HepG2 (cell line): Measurements from ENCODE around the gene PSMD5. TPM values are rescaled to one million over a fixed set of nuclear protein-coding genes. Genes with fewer than 3 reads are reported as not detected.
A peak's percentile ranks its signal among the peaks of the same experiment; 100 is the strongest.

ENCODE experiments used
- EEA1 ChIP-seq: sonication (generic); formaldehyde crosslinking; IDR thresholded peaks from 2 replicates; pipeline ENCODE4 v1.5.1; 2020; ENCODE audit warnings: mild to moderate bottlenecking, missing genetic modification reagents, borderline replicate concordance
- HMG20A ChIP-seq: IDR thresholded peaks from 2 replicates; pipeline ENCODE4 v1.6.1; 2016; ENCODE audit warnings: borderline replicate concordance
- ISL2 ChIP-seq: sonication (generic); formaldehyde crosslinking; IDR thresholded peaks from 2 replicates; pipeline ENCODE4 v1.5.0; 2020; ENCODE audit warnings: missing genetic modification reagents
- KLF16 ChIP-seq, 2 experiments: sonication (generic) in 1 of 2; formaldehyde crosslinking in 1 of 2; IDR thresholded peaks; 2 replicates each; pipeline versions ENCODE4 v1.6.1 to v1.8.0; 2016 to 2023; ENCODE audit warnings: missing genetic modification reagents in 2 of 2, missing compliant biosample characterization in 1 of 2
- MED13 ChIP-seq: sonication (generic); formaldehyde crosslinking; IDR thresholded peaks from 2 replicates; pipeline ENCODE4 v1.5.0; 2020; ENCODE audit warnings: missing genetic modification reagents
- PHB2 ChIP-seq: fragments of 450-650 bp; IDR thresholded peaks from 2 replicates; pipeline ENCODE4 v1.6.1; 2018; ENCODE audit not compliant: partially characterized antibody
- POLR2AphosphoS5 ChIP-seq: IDR thresholded peaks from 2 replicates; pipeline ENCODE4 v1.6.1; 2012; ENCODE audit warnings: low read depth, low read length
- RORA ChIP-seq: sonication (generic); formaldehyde crosslinking; IDR thresholded peaks from 2 replicates; pipeline ENCODE4 v1.5.0; 2020; ENCODE audit warnings: mild to moderate bottlenecking, missing genetic modification reagents, moderate library complexity
- SETDB1 ChIP-seq: sonication (generic); formaldehyde crosslinking; IDR thresholded peaks from 2 replicates; pipeline ENCODE4 v1.5.1; 2020; ENCODE audit warnings: missing genetic modification reagents, mild to moderate bottlenecking, borderline replicate concordance
- SOX5 ChIP-seq: IDR thresholded peaks from 2 replicates; pipeline ENCODE4 v1.6.1; 2016; ENCODE audit warnings: borderline replicate concordance
- ZNF367 ChIP-seq: sonication (generic); formaldehyde crosslinking; IDR thresholded peaks from 2 replicates; pipeline ENCODE4 v1.4.0; 2020; ENCODE audit warnings: missing genetic modification reagents, borderline replicate concordance
- ZNF674 ChIP-seq: sonication (generic); formaldehyde crosslinking; IDR thresholded peaks from 2 replicates; pipeline ENCODE4 v1.5.0; 2020; ENCODE audit warnings: low read depth, mild to moderate bottlenecking, missing genetic modification reagents
- ZNF724P ChIP-seq: sonication (generic); formaldehyde crosslinking; IDR thresholded peaks from 2 replicates; pipeline ENCODE4 v1.8.0; 2022; ENCODE audit warnings: missing genetic modification reagents, borderline replicate concordance
- ZNF768 ChIP-seq: sonication (generic); formaldehyde crosslinking; IDR thresholded peaks from 2 replicates; pipeline ENCODE4 v1.4.0; 2020; ENCODE audit warnings: missing genetic modification reagents
- polyA plus RNA-seq, 8 experiments: library from polyadenylated mRNA; depleted of rRNA in 3 of 8; stranded (reverse) in 7 of 8; unstranded in 1 of 8; fragments of >200 nt; fragmentation: Illumina TruSeq in 4 of 8; extraction: Trizol in 4 of 8; gene quantifications; 2 replicates each; pipeline versions ENCODE4 v1.2.1 to v1.2.3, GENCODE V29; 2011 to 2016; ENCODE audit warnings: low read depth in 4 of 8, missing spikeins in 1 of 8, mixed read lengths in 1 of 8; ENCODE audit not compliant: insufficient read depth in 1 of 8
- total RNA-seq, 5 experiments: library from RNA; depleted of rRNA; stranded (reverse); fragments of >200 nt; fragmentation: Illumina TruSeq; extraction: Trizol; gene quantifications; 2 replicates each; pipeline ENCODE4 v1.2.3, GENCODE V29; 2016; ENCODE audit warnings: low read depth in 1 of 5
- TF ChIP-seq, protein P1 (sequence below): sonication (generic); formaldehyde crosslinking; IDR thresholded peaks from 2 replicates; pipeline ENCODE4 v1.5.0; 2020; ENCODE audit warnings: mild to moderate bottlenecking, missing genetic modification reagents, moderate library complexity
- TF ChIP-seq, protein P2 (sequence below): IDR thresholded peaks from 2 replicates; pipeline ENCODE4 v1.6.1; 2012; ENCODE audit warnings: low read depth, low read length, improper control_type of control experiment
- TF ChIP-seq, protein P3 (sequence below): sonication (generic); formaldehyde crosslinking; IDR thresholded peaks from 2 replicates; pipeline ENCODE4 v1.8.1; 2022; ENCODE audit warnings: low read depth, mild to moderate bottlenecking, missing genetic modification reagents
- TF ChIP-seq, protein P4 (sequence below): sonication (generic); formaldehyde crosslinking; IDR thresholded peaks from 2 replicates; pipeline ENCODE4 v1.4.0; 2020; ENCODE audit warnings: missing genetic modification reagents

PSMD5 gene
- total and polyA plus RNA-seq, 2 of the 13 experiments (the other 11 are each of a cell fraction or from before 2014, with no cell fraction given), result 12.7 to 18.1 TPM

DNA sequence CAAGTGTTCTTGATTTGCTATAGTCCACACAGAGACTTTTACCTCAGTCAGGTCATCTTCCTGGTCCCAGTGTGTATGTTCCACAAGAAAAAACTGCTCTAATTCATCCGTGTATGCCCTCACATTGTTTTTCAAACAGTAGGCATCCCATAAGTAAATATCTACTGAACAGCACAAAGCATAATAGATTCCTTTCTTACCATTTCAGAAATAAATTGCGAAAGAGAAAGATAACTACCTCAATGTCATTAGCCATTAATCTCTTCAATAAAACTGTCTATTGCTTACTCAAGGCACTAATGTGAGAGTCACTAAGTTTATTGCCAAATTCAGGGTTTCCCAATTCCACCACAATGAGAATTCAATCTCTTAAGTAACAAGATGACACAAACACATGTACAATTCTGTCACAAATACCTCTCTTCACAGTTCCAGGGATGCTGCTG is 59.1 kb downstream of the PSMD5 start (continued):
- TF ChIP-seq HMG20A (CRISPR knock-in tag) (peak; percentile 68; the same call in 1 of the 2 replicates), PHB2 (no peak), ISL2 (peak; percentile 84), SETDB1 (CRISPR knock-in tag) (no peak), MED13 (CRISPR knock-in tag) (no peak), POLR2AphosphoS5 (no peak), ZNF674 (CRISPR knock-in tag) (no peak), ZNF768 (CRISPR knock-in tag) (no peak), ZNF724P (CRISPR knock-in tag) (no peak), RORA (CRISPR knock-in tag) (no peak), KLF16 (CRISPR knock-in tag; IDR thresholded peaks at IDR 0.05) (peak in 1 of 2 experiments; percentile 46; a peak in 1 of 4 replicates), EEA1 (no peak), SOX5 (CRISPR knock-in tag) (peak; percentile 96), ZNF367 (no peak)
- TF ChIP-seq, protein P1, sequence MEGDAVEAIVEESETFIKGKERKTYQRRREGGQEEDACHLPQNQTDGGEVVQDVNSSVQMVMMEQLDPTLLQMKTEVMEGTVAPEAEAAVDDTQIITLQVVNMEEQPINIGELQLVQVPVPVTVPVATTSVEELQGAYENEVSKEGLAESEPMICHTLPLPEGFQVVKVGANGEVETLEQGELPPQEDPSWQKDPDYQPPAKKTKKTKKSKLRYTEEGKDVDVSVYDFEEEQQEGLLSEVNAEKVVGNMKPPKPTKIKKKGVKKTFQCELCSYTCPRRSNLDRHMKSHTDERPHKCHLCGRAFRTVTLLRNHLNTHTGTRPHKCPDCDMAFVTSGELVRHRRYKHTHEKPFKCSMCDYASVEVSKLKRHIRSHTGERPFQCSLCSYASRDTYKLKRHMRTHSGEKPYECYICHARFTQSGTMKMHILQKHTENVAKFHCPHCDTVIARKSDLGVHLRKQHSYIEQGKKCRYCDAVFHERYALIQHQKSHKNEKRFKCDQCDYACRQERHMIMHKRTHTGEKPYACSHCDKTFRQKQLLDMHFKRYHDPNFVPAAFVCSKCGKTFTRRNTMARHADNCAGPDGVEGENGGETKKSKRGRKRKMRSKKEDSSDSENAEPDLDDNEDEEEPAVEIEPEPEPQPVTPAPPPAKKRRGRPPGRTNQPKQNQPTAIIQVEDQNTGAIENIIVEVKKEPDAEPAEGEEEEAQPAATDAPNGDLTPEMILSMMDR (CRISPR knock-in tag), result no peak
- TF ChIP-seq, protein P2, sequence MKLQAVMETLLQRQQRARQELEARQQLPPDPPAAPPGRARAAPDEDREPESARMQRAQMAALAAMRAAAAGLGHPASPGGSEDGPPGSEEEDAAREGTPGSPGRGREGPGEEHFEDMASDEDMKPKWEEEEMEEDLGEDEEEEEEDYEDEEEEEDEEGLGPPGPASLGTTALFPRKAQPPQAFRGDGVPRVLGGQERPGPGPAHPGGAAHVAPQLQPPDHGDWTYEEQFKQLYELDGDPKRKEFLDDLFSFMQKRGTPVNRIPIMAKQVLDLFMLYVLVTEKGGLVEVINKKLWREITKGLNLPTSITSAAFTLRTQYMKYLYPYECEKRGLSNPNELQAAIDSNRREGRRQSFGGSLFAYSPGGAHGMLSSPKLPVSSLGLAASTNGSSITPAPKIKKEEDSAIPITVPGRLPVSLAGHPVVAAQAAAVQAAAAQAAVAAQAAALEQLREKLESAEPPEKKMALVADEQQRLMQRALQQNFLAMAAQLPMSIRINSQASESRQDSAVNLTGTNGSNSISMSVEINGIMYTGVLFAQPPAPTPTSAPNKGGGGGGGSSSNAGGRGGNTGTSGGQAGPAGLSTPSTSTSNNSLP, result peak; percentile 72
- TF ChIP-seq, protein P3, sequence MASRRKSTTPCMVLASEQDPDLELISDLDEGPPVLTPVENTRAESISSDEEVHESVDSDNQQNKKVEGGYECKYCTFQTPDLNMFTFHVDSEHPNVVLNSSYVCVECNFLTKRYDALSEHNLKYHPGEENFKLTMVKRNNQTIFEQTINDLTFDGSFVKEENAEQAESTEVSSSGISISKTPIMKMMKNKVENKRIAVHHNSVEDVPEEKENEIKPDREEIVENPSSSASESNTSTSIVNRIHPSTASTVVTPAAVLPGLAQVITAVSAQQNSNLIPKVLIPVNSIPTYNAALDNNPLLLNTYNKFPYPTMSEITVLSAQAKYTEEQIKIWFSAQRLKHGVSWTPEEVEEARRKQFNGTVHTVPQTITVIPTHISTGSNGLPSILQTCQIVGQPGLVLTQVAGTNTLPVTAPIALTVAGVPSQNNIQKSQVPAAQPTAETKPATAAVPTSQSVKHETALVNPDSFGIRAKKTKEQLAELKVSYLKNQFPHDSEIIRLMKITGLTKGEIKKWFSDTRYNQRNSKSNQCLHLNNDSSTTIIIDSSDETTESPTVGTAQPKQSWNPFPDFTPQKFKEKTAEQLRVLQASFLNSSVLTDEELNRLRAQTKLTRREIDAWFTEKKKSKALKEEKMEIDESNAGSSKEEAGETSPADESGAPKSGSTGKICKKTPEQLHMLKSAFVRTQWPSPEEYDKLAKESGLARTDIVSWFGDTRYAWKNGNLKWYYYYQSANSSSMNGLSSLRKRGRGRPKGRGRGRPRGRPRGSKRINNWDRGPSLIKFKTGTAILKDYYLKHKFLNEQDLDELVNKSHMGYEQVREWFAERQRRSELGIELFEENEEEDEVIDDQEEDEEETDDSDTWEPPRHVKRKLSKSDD (CRISPR knock-in tag), result no peak
- TF ChIP-seq, protein P4, sequence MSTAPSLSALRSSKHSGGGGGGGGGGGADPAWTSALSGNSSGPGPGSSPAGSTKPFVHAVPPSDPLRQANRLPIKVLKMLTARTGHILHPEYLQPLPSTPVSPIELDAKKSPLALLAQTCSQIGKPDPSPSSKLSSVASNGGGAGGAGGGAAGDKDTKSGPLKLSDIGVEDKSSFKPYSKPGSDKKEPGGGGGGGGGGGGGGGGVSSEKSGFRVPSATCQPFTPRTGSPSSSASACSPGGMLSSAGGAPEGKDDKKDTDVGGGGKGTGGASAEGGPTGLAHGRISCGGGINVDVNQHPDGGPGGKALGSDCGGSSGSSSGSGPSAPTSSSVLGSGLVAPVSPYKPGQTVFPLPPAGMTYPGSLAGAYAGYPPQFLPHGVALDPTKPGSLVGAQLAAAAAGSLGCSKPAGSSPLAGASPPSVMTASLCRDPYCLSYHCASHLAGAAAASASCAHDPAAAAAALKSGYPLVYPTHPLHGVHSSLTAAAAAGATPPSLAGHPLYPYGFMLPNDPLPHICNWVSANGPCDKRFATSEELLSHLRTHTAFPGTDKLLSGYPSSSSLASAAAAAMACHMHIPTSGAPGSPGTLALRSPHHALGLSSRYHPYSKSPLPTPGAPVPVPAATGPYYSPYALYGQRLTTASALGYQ (CRISPR knock-in tag), result no peak
- TF ChIP-seq, all 625 proteins: peak for 32
